Adrenal gland (tissue), 5 donors: ENCODE results near the gene HMCN2.

Experiments used
- POLR2A ChIP-seq, 2 donors: fragments of 450-650 bp; IDR thresholded peaks; one replicate each; pipeline ENCODE4 v1.6.1; 2017; ENCODE audit warnings: antibody characterized with exemption in 2 of 2, mild to moderate bottlenecking in 2 of 2, moderate library complexity in 1 of 2
- TF ChIP-seq, protein P1 (sequence below), 6 experiments: fragments of 450-650 bp in 4 of 6; fragments of 200-600 bp in 2 of 6; sonication (generic) in 1 of 6; IDR thresholded peaks; 1 replicate in 5 of 6; 2 replicates in 1 of 6; pipeline versions ENCODE4 v1.5.1 to v1.8.0; 2016 to 2021; ENCODE audit warnings: antibody characterized with exemption in 6 of 6, mild to moderate bottlenecking in 2 of 6, moderate library complexity in 1 of 6
- donor health status: DM: no; HTN: no; CAD: no.

DNA sequence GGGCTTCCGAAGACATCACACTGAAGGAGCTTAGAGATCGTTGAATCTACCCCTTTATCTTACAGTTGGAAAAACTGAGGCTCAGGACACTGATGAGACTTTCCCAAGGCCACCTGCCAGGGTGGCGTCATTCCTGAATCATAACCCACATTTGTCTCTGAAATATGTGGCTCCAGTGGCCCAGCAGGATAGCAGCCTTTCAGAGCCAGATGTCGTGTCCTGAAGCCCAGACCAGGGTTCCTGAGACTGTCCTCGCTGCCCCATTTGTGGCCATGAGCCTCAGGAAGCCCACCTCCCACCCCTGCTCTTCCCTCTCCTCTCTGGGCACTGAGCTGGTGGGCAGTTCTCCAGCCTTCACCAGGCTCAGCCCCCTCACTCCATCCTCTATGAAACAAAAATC, 2.4 kb downstream of the HMCN2 start:
- TF ChIP-seq, protein P1, sequence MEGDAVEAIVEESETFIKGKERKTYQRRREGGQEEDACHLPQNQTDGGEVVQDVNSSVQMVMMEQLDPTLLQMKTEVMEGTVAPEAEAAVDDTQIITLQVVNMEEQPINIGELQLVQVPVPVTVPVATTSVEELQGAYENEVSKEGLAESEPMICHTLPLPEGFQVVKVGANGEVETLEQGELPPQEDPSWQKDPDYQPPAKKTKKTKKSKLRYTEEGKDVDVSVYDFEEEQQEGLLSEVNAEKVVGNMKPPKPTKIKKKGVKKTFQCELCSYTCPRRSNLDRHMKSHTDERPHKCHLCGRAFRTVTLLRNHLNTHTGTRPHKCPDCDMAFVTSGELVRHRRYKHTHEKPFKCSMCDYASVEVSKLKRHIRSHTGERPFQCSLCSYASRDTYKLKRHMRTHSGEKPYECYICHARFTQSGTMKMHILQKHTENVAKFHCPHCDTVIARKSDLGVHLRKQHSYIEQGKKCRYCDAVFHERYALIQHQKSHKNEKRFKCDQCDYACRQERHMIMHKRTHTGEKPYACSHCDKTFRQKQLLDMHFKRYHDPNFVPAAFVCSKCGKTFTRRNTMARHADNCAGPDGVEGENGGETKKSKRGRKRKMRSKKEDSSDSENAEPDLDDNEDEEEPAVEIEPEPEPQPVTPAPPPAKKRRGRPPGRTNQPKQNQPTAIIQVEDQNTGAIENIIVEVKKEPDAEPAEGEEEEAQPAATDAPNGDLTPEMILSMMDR (IDR thresholded peaks at IDR 0.05), result no peak
- TF ChIP-seq POLR2A (IDR thresholded peaks at IDR 0.05), result no peak
